ENCODE results near the gene OPRD1.
"Not testable (repeated sequence)": the region's sequence is repeated elsewhere in the genome, so short reads cannot be mapped to it uniquely, and the experiment has no call there.

OPRD1 gene

DNA sequence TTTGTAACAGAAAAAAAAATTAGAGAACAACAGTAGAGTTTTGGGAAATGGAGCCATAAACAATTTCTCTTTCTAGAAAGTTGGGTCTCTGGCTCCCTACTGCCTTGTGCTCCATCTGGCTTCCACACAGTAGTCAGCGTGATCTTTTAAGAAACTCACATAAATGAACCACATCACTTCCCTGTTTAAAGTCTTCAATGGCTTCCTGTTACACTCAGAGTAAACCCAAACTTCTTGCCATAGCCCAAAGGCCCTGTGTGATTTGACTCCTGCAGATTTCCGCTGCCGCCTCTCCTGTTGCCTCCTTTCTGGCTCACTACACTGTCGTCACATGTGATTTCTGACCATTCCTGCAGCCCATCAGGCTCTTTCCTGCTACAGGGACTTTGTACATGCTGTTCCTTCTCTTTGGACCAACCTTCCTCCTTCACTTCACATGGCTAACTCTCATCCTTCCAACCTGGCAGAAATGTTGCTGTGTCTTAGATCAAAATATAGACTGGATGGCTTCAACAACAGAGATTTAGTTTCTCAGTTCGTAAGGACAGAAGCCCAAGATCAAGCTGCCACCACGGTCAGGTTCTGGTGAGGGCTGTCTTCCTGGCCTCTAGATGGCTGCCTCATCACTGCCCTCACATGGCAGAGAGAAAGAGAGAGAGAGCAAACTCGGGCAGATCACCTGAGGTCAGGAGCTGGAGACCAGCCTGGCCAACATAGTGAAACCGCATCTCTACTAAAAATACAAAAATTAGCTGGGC lies 34.0 kb downstream of the OPRD1 start:
- no peak for DNase-seq (ENCODE audit: low read depth in 2 of 2)

DNA sequence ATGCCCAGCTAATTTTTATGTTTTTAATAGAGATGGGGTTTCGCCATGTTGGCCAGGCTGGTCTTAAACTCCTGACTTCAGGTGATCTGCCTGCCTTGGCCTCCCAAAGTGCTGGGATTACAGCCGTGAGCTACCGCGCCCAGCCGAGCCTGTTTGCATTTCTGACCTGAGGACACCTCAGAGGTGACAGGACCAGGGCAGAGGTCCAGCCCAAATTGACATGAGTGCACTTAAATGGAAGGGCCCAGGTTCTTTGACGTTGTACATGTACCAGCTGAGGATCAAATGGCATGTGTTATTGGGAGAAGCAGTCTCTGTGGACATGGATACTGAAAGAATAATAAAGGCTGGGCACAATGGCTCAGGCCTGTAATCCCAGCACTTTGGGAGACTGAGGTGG lies 35.2 kb downstream of the OPRD1 start:
- DNase-seq (ENCODE audit: low read depth in 2 of 2) = not testable (repeated sequence)

DNA sequence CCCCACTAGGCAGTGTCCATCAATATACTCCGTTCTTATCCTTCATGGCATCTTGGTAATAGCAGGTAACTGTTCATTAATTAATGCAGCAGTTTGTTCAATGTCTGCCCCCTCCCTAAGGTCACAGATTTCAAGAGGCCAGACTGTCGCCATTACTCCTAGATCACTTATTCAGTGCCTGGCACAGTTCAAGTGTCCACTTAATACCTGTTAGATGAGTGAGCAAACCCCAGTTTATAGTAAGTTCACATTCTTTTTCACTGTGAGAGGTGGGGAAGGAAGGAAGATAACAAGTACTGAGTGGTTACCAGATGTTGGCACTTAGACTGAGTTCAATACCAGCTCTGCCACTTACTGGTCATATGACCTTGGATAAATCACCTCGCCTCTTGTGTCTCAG lies 36.4 kb downstream of the OPRD1 start:
- DNase-seq (ENCODE audit: low read depth in 2 of 2) = no peak

DNA sequence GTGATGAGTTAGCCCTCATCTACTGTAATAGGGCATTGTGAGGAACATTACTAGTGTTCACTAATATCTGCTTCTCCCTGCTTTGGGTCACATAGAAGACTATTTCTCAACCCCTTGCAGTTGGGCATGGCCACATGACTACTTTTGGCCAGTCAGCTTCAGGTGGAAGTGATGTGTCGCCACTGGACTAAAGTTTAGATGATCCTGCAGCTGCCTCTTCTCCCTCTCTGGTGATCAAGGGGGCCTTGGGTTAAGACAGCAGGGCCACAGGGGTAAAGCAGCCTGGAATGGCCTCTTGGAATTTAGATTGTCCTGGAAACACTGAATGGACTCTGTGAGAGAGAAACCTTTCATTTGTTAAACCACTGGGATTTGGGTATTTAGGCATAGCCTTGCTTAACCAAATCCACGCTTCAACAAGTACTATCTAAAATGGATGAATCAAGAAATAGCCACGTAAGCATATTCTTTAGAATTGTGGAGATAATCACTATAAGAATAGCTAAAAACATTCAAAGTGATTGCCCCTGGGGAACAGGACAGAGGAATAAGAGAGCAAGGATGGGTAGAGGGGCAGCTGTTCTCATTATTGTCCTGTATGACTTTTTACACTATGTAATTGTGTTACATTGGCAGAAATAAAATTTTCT lies 41.2 kb downstream of the OPRD1 start:
- DNase-seq (ENCODE audit: low read depth in 2 of 2) = no peak

DNA sequence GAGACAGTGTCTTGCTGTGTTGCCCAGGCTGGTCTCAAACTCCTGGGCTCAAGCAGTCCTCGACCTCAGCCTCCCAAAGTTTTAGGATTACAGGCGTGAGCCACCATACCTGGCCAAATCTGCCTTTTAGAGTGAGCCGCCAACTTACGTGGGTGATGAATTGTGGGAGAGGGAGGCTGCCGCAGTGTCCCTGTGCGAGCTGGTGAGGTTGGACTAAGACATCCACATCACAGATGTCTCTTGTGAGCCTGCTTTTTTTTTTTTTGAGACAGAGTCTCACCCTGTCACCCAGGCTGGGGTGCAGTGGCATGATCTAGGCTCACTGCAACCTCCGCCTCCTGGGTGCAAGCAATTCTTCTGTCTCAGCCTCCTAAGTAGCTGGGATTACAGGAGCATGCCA lies 42.4 kb downstream of the OPRD1 start:
- not testable (repeated sequence) for DNase-seq (ENCODE audit: low read depth in 2 of 2)

DNA sequence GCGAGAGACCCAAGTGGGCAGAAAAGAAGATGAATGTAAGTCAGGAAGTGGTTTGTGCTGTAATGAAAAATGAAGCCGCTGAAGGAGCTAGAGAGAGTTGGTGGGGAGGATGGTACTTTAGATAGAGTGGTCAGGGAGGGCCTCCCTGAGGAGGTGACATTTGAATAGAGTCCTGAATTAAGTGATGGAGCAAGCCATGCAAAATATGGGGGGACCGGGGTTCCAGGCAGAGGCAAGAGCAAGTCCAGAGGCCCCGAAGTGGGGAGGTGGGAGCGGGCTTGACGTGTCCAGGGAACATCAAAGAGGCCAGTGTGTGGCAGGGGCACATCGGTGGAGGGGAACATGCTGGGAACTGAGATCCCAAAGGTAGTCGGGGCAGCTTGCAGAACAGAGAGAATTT lies 43.1 kb downstream of the OPRD1 start:
- no peak for DNase-seq (ENCODE audit: low read depth in 2 of 2)

DNA sequence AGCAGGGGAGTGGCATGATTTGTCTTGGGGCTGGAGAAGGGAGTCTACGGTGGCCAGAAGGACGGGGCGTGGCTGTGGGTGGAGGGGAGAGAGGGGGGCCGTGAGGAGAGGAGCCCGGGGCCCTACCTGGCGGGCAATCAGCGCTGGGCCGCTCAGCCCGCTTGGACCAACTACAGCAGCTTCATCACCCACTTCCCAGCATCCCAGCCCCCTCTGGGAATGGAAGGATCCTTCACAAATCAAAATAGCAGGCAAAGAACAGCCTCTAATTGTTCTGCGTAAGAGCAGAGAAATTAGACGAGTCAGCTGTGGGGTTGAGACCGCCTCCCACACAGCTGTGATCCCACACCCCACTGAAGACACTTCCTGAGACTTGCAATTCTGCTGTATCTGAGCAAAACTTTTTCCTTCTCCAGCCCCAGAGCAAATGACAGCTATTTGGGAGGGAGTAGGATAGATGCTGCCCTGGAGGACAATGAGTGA lies 43.5 kb downstream of the OPRD1 start:
- DNase-seq (ENCODE audit: low read depth in 2 of 2) = no peak

DNA sequence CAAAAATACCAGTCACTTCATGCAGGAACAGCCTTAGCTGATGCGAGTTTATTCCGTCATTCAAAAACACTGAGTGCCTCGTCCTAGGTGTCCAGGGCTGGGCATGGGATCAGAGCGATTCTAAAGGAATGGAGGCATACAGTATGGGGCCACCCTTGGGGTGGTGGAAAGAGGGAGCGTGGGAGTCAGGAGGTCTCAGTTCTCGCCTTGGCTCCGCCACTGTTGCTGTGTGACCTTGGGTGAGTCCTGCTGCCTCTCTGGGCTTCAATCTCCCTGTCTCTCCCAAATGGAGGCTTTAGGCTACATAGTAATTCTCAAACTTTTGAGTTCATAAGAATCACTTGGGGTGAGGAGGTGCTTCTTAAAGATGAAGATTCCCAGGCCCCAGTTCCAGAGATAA lies 44.0 kb downstream of the OPRD1 start:
- DNase-seq (ENCODE audit: low read depth in 2 of 2) = no peak

DNA sequence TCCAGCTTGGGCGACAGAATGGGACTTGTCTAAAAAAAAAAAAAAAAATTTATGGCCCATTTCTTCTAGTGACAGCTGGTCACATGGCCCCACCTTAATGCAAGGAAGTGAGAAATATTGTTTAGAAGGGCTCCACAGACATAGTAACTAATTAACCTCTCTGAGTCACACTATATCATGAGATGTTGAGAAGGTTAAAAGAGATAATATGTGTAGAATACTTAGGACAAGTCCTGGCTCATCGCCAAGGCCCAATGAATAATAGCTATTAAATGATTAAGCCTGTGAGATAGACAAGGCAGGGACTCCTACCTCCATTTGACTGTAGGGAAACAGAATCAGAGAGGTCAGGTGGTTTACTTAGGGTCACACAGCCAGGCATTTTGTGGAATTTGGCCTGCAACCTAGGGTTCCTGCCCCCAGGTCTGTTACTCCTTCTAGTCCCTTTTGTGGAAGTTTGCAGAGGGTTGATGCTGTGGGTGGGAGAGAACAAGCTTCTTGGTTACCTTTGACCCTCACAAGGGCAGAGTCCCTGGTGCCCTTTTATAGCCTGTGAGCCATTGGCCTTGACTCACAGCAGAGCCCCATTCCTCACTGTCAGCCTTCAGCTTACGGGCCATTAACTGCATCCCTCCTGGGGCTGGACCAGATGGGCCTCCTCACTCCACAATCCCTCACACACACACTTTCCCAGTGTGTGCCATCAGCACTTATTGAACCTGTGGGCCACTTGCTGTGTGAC lies 48.5 kb downstream of the OPRD1 start:
- no peak for DNase-seq (ENCODE audit: low read depth in 2 of 2)

DNA sequence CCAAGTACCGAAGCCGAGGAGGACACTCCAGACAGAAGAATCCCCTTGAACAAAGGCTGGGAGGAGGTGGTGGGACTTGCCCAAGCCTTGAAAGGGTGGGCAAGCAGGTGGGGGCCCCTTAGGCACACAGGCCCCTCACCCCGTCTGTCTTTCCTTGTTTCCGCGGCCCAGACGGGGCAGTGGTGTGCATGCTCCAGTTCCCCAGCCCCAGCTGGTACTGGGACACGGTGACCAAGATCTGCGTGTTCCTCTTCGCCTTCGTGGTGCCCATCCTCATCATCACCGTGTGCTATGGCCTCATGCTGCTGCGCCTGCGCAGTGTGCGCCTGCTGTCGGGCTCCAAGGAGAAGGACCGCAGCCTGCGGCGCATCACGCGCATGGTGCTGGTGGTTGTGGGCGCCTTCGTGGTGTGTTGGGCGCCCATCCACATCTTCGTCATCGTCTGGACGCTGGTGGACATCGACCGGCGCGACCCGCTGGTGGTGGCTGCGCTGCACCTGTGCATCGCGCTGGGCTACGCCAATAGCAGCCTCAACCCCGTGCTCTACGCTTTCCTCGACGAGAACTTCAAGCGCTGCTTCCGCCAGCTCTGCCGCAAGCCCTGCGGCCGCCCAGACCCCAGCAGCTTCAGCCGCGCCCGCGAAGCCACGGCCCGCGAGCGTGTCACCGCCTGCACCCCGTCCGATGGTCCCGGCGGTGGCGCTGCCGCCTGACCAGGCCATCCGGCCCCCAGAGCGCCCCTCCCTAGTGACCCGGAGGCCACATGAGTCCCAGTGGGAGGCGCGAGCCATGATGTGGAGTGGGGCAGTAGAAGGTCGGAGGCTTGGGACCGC lies 50.8 kb downstream of the OPRD1 start:
- no peak for DNase-seq (ENCODE audit: low read depth in 2 of 2)

DNA sequence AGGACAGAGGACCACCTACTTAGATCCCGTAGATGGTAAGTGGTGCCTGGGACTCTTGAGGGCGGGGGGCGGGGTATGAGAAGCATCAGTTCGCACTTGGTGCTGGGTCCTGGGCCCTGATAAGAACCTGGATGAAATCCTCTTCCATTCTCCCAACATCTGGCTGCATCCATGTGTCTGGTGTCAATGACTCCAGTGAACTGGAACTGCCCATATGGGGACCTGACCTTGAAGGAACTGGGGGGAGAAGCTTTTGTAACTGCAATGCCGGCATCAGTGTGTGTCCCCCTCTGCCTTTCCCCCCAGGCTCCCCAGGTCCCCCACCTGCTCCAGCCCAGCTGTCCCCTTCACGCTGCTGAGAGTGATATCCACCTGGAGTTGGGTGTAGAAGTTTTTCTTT lies 52.7 kb downstream of the OPRD1 start:
- no peak for DNase-seq (ENCODE audit: low read depth in 2 of 2)

DNA sequence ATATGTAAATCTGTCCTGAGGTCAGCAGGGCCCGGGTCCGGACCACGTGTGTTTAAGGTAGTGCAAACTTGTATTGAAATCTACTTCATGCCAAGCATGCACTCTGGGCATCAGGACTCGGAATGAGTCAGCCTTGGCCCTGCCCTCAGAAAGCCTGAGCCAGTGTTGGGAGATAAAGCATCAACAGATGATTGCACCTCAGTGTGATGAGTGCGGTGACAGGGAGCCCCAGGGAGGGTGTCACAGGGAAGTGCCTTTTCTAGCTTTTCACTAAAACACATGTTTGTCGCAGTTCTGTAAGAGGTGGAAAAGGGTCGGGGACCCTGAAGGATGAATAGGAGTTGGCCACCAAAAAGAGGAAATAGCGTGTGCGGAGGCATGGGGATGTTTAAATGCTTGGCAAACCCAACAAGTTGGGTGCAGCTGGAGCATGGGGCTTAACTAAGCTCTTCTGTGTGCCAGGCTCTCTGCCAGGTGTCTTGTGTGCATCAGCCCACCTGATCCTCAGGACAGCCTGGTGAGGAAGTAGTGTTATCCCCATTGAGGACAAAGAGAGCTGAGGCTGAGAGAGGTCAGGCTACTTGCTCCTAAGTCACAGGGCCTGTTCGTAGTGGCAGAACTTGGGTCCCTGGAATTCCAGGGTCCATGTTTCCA lies 54.2 kb downstream of the OPRD1 start:
- DNase-seq (ENCODE audit: low read depth in 2 of 2) = no peak

DNA sequence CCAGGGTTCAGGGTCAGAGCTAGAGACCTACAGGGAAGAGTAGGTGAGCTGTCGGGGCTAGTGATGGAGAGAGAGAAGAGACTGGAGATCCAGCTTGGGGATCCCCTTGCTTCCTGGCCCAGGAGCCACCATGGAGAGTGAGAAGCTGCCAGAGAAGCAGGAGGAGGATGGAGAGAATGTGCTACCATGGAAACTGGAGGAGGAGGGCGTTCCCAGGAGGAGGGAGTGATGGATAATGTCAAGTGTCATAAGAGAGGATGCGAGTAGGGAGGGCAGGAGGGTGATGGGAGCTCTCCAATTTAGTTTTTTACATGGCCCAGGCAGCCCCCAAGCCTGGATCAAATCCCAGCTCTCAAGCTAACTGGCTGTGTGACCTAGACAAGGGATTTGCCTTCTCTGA lies 55.9 kb downstream of the OPRD1 start:
- DNase-seq (ENCODE audit: low read depth in 2 of 2) = no peak

DNA sequence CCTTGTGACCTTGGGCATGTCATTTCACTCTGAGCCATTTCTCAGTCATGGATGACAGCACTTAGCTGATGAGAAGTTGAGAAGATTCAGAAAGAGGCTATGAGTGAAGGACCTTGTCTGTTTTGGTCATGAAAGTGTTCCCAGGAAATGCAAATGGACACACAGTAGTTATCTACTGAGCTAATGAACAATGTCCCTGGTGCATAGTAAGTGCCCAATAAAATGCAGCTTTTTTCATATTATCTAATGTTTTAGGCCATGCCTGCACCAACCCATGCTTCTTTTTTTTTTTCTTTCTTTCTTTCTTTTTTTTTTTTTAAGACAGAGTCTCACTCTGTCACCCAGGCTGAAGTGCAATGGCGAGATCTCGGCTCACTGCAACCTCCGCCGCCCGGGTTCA lies 58.0 kb downstream of the OPRD1 start:
- DNase-seq (ENCODE audit: low read depth in 2 of 2) = no peak

DNA sequence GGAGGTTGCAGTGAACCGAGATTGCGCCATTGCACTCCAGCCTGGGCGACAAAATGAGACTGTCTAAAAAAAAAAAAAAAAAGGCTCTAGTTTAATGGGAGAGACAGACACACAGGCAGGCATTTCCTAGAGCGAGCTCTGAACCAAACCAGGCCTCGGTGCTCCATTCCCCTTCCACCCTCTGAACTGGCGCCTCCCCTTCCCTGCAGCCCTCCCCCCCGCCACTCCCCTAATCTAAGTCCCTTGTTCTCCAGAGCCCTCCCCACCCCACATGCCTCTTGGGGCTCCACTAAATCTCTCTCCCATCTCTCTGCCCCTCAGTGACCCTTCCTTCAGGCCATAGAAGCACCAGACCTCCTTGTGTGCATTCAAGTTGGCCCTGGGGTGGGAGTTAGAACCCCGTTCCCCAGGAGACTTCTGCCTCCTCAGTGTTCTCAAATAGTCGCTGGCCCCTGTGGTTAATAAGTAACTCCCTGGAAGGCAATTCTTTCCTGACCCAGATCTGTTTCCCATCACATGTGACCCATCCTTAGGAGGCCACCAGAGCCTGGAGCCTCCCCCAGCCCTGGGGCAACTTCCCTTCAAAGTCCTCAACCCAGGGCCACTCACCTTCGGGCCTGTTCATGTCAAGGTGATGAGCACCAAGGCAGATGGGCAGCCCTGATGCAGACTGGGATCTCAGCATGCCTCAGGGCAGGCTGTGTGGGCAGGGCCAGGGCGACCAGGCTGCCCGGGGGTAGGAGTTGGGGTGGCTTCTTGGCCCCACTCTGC lies 59.8 kb downstream of the OPRD1 start:
- no peak for DNase-seq (ENCODE audit: low read depth in 2 of 2)

DNA sequence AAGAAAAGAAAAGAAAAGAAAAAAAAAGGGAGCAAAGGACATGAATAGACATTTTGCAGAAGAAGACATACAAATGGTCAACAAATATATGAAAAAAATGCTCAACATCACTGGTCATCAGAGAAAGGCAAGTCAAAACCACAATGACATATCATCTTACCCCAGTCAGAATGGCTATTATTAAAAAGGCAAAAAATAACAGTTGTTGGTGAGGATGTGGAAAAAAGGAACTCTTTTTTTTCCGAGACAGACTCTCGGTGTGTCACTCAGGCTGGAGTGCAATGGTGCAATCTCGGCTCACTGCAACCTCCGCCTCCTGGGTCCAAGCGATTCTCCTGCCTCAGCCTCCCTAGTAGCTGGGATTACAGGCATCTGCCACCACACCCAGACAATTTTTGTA lies 63.2 kb downstream of the OPRD1 start:
- not testable (repeated sequence) for DNase-seq (ENCODE audit: low read depth in 2 of 2)

DNA sequence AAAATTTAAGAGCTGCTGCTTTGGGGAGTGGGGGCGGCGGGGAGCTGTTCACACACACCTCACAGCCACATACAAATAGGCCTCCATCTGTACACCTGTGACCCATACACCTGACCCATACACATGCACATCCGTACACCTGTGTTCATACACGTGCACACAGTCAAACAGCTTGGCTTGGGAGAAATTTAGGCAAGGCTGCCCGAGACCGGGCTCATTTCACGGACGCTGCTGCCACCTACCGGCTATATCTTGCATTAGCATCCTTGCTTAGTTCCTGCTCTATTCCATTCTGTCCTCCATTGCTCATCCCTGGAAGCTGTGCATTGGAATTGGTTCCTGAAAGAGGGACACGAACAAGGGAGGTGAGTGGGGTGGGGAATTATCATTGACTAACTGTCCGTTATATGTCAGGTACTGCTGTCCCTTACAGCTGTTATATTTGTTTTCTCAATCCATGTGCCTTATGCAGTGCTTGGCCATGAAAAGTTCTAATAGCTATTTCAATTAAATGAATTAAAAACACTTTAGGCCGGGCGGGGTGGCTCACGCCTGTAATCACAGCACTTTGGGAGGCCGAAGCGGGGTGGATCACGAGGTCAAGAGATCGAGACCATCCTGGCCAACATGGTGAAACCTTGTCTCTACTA lies 65.3 kb downstream of the OPRD1 start:
- DNase-seq (ENCODE audit: low read depth in 2 of 2) = peak; percentile 39 to 65

DNA sequence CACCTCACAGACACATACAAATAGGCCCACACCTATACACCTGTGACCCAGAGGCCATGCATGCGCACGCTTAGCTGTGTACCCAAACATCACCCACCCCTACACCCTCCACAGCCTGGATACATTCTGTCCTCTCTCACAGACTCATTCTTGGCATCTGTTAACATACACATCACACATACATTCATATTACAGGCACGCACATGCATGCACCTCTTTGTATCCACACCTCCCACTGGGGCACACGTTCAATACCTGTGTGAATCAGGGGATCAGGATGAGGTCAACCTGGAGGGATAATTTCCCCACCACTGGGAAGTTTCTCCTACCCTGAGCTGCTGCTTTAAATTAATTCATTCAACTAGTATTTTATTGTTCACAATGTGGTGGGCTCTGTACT lies 66.8 kb downstream of the OPRD1 start:
- DNase-seq (ENCODE audit: low read depth in 2 of 2) = no peak

DNA sequence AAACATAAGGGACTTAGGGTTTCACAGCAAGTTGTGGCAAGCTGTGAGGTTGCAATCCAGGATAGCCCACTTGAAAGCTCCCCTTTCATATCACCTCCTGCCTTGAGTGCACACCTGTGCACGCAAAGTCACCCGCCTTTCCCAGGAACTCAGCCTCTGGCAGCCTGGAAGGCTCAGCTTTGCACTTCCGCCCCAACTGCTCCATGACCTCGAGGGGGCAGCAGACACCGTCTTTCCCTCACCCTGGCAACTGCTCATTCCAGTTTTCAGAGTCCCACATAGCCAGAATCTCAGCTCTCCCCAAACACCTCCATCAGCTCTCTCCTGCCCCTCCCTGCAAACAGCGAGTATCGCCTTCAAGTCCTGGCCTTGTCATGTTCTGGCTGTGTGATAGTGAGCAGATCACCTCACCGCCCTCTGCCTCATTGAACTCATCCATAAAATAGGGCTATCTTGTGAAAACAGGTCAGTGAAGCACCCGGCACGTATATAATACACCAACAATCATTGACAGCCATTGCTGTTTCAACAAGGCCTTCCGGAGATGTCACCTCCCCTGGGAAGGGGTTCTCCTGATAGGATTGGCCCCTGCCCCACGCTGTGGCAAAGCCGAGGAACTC lies 70.1 kb downstream of the OPRD1 start:
- DNase-seq (ENCODE audit: low read depth in 2 of 2) = peak; percentile 49 to 64

DNA sequence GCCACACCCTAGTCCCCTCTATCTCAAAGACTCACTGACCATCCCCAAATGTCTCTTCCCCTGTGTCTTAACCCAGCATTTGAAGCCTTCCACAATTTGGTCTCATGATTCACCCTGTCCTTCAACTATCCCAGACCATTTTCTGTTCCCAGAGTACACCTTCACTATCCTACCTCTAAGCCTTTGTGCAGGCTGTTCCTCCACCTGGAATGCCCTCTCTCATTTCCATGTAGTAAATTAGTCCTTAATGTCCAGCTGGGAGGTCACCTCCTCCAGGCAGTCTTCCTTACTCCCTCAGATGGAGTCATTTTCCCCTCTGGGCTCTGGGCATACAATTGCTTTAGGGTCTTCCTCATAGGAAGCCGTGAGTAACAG lies 71.3 kb downstream of the OPRD1 start:
- DNase-seq (ENCODE audit: low read depth in 2 of 2) = no peak
